GM12872 (cell line): Measurements from ENCODE around the gene ENO4.

Experiments
- TF ChIP-seq, protein P1 (sequence below): IDR thresholded peaks from 3 replicates; pipeline ENCODE4 v1.5.1; 2011; ENCODE audit warnings: low read depth, mild to moderate bottlenecking, low read length, moderate library complexity; ENCODE audit not compliant: insufficient read depth

Gene ENO4

GRCh38 chr10:116831086-116831485 is 18.2 kb upstream of the ENO4 start:
- TF ChIP-seq, protein P1, sequence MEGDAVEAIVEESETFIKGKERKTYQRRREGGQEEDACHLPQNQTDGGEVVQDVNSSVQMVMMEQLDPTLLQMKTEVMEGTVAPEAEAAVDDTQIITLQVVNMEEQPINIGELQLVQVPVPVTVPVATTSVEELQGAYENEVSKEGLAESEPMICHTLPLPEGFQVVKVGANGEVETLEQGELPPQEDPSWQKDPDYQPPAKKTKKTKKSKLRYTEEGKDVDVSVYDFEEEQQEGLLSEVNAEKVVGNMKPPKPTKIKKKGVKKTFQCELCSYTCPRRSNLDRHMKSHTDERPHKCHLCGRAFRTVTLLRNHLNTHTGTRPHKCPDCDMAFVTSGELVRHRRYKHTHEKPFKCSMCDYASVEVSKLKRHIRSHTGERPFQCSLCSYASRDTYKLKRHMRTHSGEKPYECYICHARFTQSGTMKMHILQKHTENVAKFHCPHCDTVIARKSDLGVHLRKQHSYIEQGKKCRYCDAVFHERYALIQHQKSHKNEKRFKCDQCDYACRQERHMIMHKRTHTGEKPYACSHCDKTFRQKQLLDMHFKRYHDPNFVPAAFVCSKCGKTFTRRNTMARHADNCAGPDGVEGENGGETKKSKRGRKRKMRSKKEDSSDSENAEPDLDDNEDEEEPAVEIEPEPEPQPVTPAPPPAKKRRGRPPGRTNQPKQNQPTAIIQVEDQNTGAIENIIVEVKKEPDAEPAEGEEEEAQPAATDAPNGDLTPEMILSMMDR: no peak

DNA sequence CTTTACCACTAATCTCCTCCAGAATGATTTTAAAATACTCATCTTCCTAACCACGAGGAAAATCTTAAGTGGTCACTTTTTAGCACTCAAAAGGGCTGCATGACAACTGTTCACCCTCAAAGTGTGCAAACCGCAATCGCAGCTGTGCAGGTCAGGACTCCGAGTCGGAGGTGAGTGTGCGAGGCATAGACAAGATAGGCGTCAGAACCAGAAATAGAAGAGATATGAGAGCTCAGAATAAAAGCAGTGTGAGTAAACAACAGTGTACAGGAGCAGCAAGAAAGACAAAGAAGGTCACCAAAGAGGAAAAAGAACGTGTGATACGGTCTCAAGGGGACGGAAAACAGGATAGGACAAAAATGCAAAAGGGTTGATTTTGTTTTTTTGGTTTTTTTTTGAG is 17.5 kb upstream of the ENO4 start:
- TF ChIP-seq, protein P1: no peak

DNA sequence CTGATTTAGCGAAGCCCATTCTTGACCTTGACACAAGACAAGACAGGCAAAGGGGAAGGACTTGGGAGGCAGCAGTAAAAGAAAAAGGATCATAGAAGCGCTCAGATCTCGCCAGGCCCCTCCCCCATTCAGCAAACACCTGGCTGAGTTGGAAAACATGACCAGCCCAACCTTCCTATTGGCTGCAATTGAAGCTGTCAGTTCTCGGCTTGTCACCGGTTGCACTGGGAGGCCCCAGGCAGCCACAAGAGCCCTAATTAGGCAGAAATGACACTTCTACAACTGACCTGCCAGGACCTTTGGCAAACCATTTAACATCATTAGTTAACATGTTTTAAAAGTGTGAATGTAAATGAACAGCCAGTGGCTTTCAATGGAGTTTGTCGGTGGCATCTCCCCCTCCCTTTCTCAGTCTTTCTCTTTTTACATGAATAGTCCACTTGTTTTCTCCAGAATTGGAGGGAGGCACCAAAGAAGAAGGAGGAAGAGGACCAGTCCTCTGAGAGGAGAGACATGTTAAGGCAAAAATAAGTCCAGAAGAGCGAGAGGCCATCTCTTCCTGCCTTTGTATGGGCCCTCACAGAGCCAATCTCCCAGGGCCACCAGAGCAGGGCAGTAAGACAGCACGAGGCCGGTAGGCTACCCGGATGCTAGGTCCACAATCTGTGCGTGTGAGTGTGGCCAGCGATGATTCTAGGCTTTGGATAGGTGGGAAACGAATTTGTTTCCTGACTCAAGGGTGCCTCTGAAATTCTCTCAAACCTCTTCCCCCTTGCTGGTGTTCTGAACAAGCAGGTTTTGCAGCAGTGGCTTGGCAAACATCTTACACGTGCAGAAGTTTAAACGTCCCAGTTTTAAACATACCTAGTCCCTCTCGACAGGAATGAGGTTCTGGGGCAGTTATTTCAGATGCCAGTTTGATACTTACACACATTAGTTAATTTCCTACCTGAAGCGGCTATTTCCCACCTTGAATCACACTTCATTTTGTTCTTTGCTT is 15.0 kb upstream of the ENO4 start:
- TF ChIP-seq, protein P1: no peak

DNA sequence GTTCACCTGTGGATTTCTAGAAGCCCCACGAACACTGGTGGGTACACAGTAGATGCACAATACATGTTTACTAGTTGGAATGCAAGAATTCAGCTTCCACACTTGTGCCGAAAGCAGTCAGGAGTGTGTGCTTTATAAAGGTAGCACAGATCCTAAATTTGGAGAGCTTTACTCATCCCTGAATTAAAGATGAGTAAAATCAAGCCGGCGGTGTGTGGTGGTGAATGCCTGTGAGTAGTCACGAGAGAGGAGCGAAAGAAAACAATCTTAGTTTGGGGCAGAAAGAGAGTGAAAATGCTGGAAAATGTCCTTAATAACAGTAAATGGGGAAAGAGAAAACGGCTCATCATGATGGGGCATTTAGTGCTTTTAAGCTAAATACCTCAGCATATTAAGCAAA is 13.6 kb upstream of the ENO4 start:
- TF ChIP-seq, protein P1: no peak

GRCh38 chr10:116836083-116836482 is 13.2 kb upstream of the ENO4 start:
- TF ChIP-seq, protein P1: no peak

- TF ChIP-seq, protein P1: no peak
Measured at GRCh38 chr10:116836902-116837523, 12.3 kb upstream of the ENO4 start.

- TF ChIP-seq, protein P1: no peak
Measured at GRCh38 chr10:116838143-116838725, 11.1 kb upstream of the ENO4 start.
